ENCODE results near the gene FOXO1.

FOXO1 gene

GRCh38 chr13:40509876-40510275, 156.6 kb downstream of the FOXO1 start:
- DNase-seq (ENCODE audit: low spot score): no peak

GRCh38 chr13:40508767-40509342, 157.6 kb downstream of the FOXO1 start:
- no peak for DNase-seq (ENCODE audit: low spot score)

- no peak for DNase-seq (ENCODE audit: low spot score)
Measured at GRCh38 chr13:40508127-40508526, 158.3 kb downstream of the FOXO1 start.

GRCh38 chr13:40506592-40507446, 159.6 kb downstream of the FOXO1 start:
- no peak for DNase-seq (ENCODE audit: low spot score)
